OCI-LY3 (cell line): Measurements from ENCODE around the gene ALAS2.

Source experiments
- EZH2phosphoT487 ChIP-seq: fragments of 200-600 bp; shearing (Covaris generic); IDR thresholded peaks from 2 replicates; pipeline ENCODE4 v1.6.1; 2018; ENCODE audit warnings: antibody characterized with exemption, mixed run types, low read depth
- TF ChIP-seq, protein P1 (sequence below): fragments of 200-600, 300-600 bp; sonication (generic); IDR thresholded peaks from 2 replicates; pipeline ENCODE4 v1.5.1; 2014; ENCODE audit warnings: antibody characterized with exemption, low read length, low read depth

DNA sequence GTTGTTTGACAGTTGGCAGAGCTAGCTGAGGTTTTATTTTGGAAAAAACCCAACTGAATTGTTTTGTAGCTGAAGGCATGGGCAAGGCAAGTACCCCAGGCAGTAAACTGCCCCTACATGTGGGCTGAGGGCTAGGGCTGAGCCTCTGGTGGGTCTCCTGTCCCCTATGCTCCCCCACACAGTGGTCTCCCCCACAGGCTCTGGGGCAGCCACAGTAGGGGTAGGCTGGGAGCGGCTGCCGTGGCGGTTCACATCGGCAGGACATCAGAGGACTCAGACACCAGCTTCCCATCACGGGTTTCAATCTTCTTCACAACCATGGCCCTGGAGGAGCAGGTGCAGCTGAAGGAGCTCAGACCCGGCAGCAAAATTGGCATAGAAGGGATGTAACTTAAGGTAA is 10.7 kb upstream of the ALAS2 start:
- TF ChIP-seq, protein P1, sequence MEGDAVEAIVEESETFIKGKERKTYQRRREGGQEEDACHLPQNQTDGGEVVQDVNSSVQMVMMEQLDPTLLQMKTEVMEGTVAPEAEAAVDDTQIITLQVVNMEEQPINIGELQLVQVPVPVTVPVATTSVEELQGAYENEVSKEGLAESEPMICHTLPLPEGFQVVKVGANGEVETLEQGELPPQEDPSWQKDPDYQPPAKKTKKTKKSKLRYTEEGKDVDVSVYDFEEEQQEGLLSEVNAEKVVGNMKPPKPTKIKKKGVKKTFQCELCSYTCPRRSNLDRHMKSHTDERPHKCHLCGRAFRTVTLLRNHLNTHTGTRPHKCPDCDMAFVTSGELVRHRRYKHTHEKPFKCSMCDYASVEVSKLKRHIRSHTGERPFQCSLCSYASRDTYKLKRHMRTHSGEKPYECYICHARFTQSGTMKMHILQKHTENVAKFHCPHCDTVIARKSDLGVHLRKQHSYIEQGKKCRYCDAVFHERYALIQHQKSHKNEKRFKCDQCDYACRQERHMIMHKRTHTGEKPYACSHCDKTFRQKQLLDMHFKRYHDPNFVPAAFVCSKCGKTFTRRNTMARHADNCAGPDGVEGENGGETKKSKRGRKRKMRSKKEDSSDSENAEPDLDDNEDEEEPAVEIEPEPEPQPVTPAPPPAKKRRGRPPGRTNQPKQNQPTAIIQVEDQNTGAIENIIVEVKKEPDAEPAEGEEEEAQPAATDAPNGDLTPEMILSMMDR, result no peak
- no peak for TF ChIP-seq EZH2phosphoT487
